A673 (cell line): ENCODE data around the gene ZNF491. TPM values are rescaled to one million over a fixed set of nuclear protein-coding genes. Genes with fewer than 3 reads are reported as not detected.

ENCODE experiments used
- BruUV-seq: library from RNA; stranded (reverse); fragments of 400-500 nt; replicated peaks from 2 replicates; lab custom pipeline; 2021; lab: Mats Ljungman, UMichigan
- CTCF ChIA-PET: fragments of 300-600 bp; sonication (Branson Sonifier 250); formaldehyde crosslinking; loops from one replicate; lab custom pipeline; 2022; ENCODE audit warnings: antibody characterized with exemption; lab: Charles Lee
- POLR2A ChIA-PET: fragments of 300-600 bp; sonication (Branson Sonifier 250); formaldehyde crosslinking; loops from one replicate; lab custom pipeline; 2022; ENCODE audit warnings: antibody characterized with exemption; ENCODE audit not compliant: low non-redundant PET; lab: Charles Lee
- DNase-seq: peaks from one replicate; pipeline ENCODE4 v3.0.0-alpha.2; 2015; ENCODE audit warnings: low spot score
- H3K27ac ChIP-seq: fragments of 200-600 bp; sonication (generic); 2 replicates; pipeline ENCODE4 v1.5.1; 2016; ENCODE audit warnings: mixed run types, low read depth, mild to moderate bottlenecking, mixed read lengths, antibody characterized with exemption, low read length; ENCODE audit not compliant: poor library complexity, severe bottlenecking
- H3K27me3 ChIP-seq: fragments of 200-600 bp; sonication (generic); replicated peaks from 2 replicates; pipeline ENCODE4 v1.6.1; 2017; ENCODE audit warnings: mixed run types, low read depth, mild to moderate bottlenecking, mixed read lengths, antibody characterized with exemption, low read length; ENCODE audit not compliant: insufficient read depth, poor library complexity
- H3K36me3 ChIP-seq: fragments of 200-600 bp; sonication (generic); 2 replicates; pipeline ENCODE4 v1.6.1; 2016; ENCODE audit warnings: mixed run types, mild to moderate bottlenecking, mixed read lengths, antibody characterized with exemption, low read length; ENCODE audit not compliant: insufficient read depth, poor library complexity, severe bottlenecking
- H3K4me1 ChIP-seq: fragments of 200-600 bp; sonication (generic); 2 replicates; pipeline ENCODE4 v1.6.1; 2017; ENCODE audit warnings: mixed run types, mild to moderate bottlenecking, mixed read lengths, antibody characterized with exemption, low read length; ENCODE audit not compliant: insufficient read depth, poor library complexity, severe bottlenecking
- H3K4me3 ChIP-seq: fragments of 200-600 bp; sonication (generic); 2 replicates; pipeline ENCODE4 v1.5.1; 2016; ENCODE audit warnings: low read depth, mixed run types, mild to moderate bottlenecking, mixed read lengths, low read length; ENCODE audit not compliant: poor library complexity, severe bottlenecking
- H3K9me3 ChIP-seq: fragments of 200-600 bp; sonication (generic); 2 replicates; pipeline ENCODE4 v1.6.1; 2016; ENCODE audit warnings: mixed run types, low read depth, mild to moderate bottlenecking, mixed read lengths, antibody characterized with exemption, low read length; ENCODE audit not compliant: poor library complexity, severe bottlenecking
- CTCF ChIP-seq: fragments of 300-800, 200-600 bp; sonication (generic); conservative IDR thresholded peaks from 2 replicates; pipeline ENCODE4 v1.5.1; 2017; ENCODE audit warnings: low read depth, mild to moderate bottlenecking, antibody characterized with exemption, low read length, moderate library complexity, mixed read lengths
- EZH2 ChIP-seq: fragments of 200-600 bp; sonication (generic); IDR thresholded peaks from 2 replicates; pipeline ENCODE4 v1.6.1; 2017; ENCODE audit warnings: borderline replicate concordance, low read depth, mild to moderate bottlenecking, mixed read lengths, antibody characterized with exemption, low read length; ENCODE audit not compliant: poor library complexity, severe bottlenecking
- intact Hi-C: fragments of 100-400 bp; cut with micrococcal nuclease; formaldehyde crosslinking; loops from one replicate; pipeline ENCODE4 v1.10.0; 2022; ENCODE audit not compliant: unreplicated experiment
- total RNA-seq: library from RNA; stranded (reverse); gene quantifications from 2 replicates; pipeline ENCODE4 v1.2.3, GENCODE V29; 2021

Gene ZNF491
- total RNA-seq, 1 experiment from 2014 or later: 0.60 TPM

GRCh38 chr19:11780431-11781020, 17.8 kb upstream of the ZNF491 start:
- DNase-seq: no peak
- CTCF ChIA-PET: no interaction called here
- Histone ChIP-seq H3K27me3 (no peaks in the 10 kb centered on the region), H3K36me3 (peaks cover 48% of the 10 kb centered on the region), H3K9me3 (peaks cover 89% of the 10 kb centered on the region), H3K27ac (no peak overlapping the region), H3K4me3 (no peak overlapping the region), H3K4me1 (no peaks in the 10 kb centered on the region)
- intact Hi-C loops: no loop called here
- no peak for TF ChIP-seq CTCF
- no peak for TF ChIP-seq EZH2
- no TSS peak for BruUV-seq
- POLR2A ChIA-PET: no interaction called here

- H3K4me3 ChIP-seq: no peak overlapping the region
- intact Hi-C loops: no loop called here
- no peak overlapping the region for H3K27ac ChIP-seq
- no peak for TF ChIP-seq CTCF
- no peak for TF ChIP-seq EZH2
- no peak for DNase-seq
- peaks cover 48% of the 10 kb centered on the region for H3K36me3 ChIP-seq
- ChIA-PET POLR2A (no interaction called here), CTCF (no interaction called here)
- H3K9me3 ChIP-seq: peaks cover 89% of the 10 kb centered on the region
- no peaks in the 10 kb centered on the region for H3K4me1 ChIP-seq
- BruUV-seq: no TSS peak
- H3K27me3 ChIP-seq: no peaks in the 10 kb centered on the region
These were observed 16.8 kb upstream of the ZNF491 start for GRCh38 chr19:11781295-11782057.

- Histone ChIP-seq H3K27me3 (no peaks in the 10 kb centered on the region), H3K36me3 (peaks cover 33% of the 10 kb centered on the region), H3K4me3 (no peak overlapping the region), H3K27ac (no peak overlapping the region), H3K9me3 (peaks cover 92% of the 10 kb centered on the region), H3K4me1 (no peaks in the 10 kb centered on the region)
- ChIA-PET CTCF (no interaction called here), POLR2A (no interaction called here)
- intact Hi-C loops: no loop called here
- DNase-seq: no peak
- BruUV-seq: no TSS peak
- TF ChIP-seq EZH2 (no peak), CTCF (no peak)
These were observed 14.6 kb upstream of the ZNF491 start for GRCh38 chr19:11783767-11784166.
